B cell (primary cell): Measurements from ENCODE around the gene KLC4. TPM values are rescaled to one million over a fixed set of nuclear protein-coding genes. Genes with fewer than 3 reads are reported as not detected.

Experiments used
- ATAC-seq: fragments of 200-7000 bp; cut with Tn5 transposase; one replicate; pipeline ENCODE4 v1.10.0; 2021; ENCODE audit warnings: low read depth, mild to moderate bottlenecking, moderate number of reproducible peaks, moderate library complexity
- CTCF ChIA-PET: fragments of 350-600 bp; sonication (Branson Sonifier 250); formaldehyde crosslinking; loops from one replicate; lab custom pipeline; 2021; ENCODE audit warnings: antibody characterized with exemption, inconsistent platforms; lab: Charles Lee
- POLR2A ChIA-PET: fragments of 350-600 bp; sonication (Branson Sonifier 250); formaldehyde crosslinking; loops from one replicate; lab custom pipeline; 2021; ENCODE audit warnings: antibody characterized with exemption; lab: Charles Lee
- DNase-seq: peaks from one replicate; pipeline ENCODE4 v3.0.0; 2013
- H2AFZ ChIP-seq: 2 replicates; pipeline ENCODE4 v1.6.1; 2012; ENCODE audit warnings: mild to moderate bottlenecking, low read depth, low read length; ENCODE audit not compliant: insufficient read depth, poor library complexity, severe bottlenecking
- H3K27ac ChIP-seq, 2 donors: 1 replicate in 1 of 2; 2 replicates in 1 of 2; pipeline ENCODE4 v1.5.1; 2012 to 2013; ENCODE audit warnings: low read length in 2 of 2, mild to moderate bottlenecking in 2 of 2, moderate library complexity in 1 of 2
- H3K27me3 ChIP-seq, 4 experiments: fragments of 200-600 bp in 1 of 4; sonication (generic) in 1 of 4; replicated peaks in 1 of 4; 1 replicate in 2 of 4; 2 replicates in 2 of 4; pipeline versions ENCODE4 v1.6.1 to v1.7.0; 2013 to 2016; ENCODE audit warnings: low read length in 3 of 4, mild to moderate bottlenecking in 2 of 4, mixed read lengths in 1 of 4, moderate library complexity in 1 of 4; ENCODE audit not compliant: insufficient read depth in 4 of 4, control insufficient read depth in 3 of 4; ENCODE audit errors: control extremely low read depth in 1 of 4
- H3K36me3 ChIP-seq, 2 experiments: replicated peaks in 1 of 2; 1 replicate in 1 of 2; 2 replicates in 1 of 2; pipeline versions ENCODE4 v1.6.1 to v1.7.1; 2013; ENCODE audit warnings: low read length in 1 of 2; ENCODE audit not compliant: insufficient read depth in 2 of 2, control insufficient read depth in 1 of 2; ENCODE audit errors: control extremely low read depth in 1 of 2, extremely low read depth in 1 of 2
- H3K4me1 ChIP-seq, 2 donors: fragments of 200-600 bp in 1 of 2; sonication (generic) in 1 of 2; 1 replicate in 1 of 2; 2 replicates in 1 of 2; pipeline versions ENCODE4 v1.5.1 to v1.6.1; 2013 to 2017; ENCODE audit warnings: low read length in 2 of 2; ENCODE audit not compliant: control insufficient read depth in 2 of 2, insufficient read depth in 2 of 2
- H3K4me2 ChIP-seq: replicated peaks from 2 replicates; pipeline ENCODE3; 2012; ENCODE audit warnings: mild to moderate bottlenecking, low read depth, low read length; ENCODE audit not compliant: poor library complexity, severe bottlenecking
- H3K4me3 ChIP-seq, 5 experiments: fragments of 200-600 bp in 1 of 5; sonication (generic) in 1 of 5; 1 replicate in 3 of 5; 2 replicates in 2 of 5; pipeline versions ENCODE4 v1.5.1 to v1.7.0; 2011 to 2016; ENCODE audit warnings: low read length in 4 of 5, mild to moderate bottlenecking in 4 of 5, low read depth in 2 of 5, control low read depth in 1 of 5, moderate library complexity in 1 of 5; ENCODE audit not compliant: insufficient read depth in 1 of 5; ENCODE audit errors: control extremely low read depth in 1 of 5, extremely low read depth in 1 of 5
- H3K79me2 ChIP-seq: fragments of 200-600 bp; sonication (generic); one replicate; pipeline ENCODE4 v1.6.0; 2016; ENCODE audit warnings: low read length; ENCODE audit not compliant: control insufficient read depth, insufficient read depth
- H3K9ac ChIP-seq: fragments of 200-600 bp; sonication (generic); 2 replicates; pipeline ENCODE4 v1.6.1; 2017; ENCODE audit warnings: mild to moderate bottlenecking, low read length, moderate library complexity
- H3K9me3 ChIP-seq, 3 donors: one replicate each; pipeline versions ENCODE4 v1.6.1 to v1.7.1; 2013; ENCODE audit warnings: low read length in 2 of 3; ENCODE audit not compliant: control insufficient read depth in 2 of 3, insufficient read depth in 1 of 3; ENCODE audit errors: control extremely low read depth in 1 of 3
- H4K20me1 ChIP-seq: 2 replicates; pipeline ENCODE4 v1.6.0; 2012; ENCODE audit warnings: mild to moderate bottlenecking, low read length; ENCODE audit not compliant: insufficient read depth, control insufficient read depth, poor library complexity, severe bottlenecking
- H3K27ac Mint-ChIP-seq: one replicate; pipeline ENCODE4 v1.8.0; 2021; ENCODE audit warnings: mixed read lengths
- H3K27me3 Mint-ChIP-seq: one replicate; pipeline ENCODE4 v1.8.0; 2021; ENCODE audit warnings: mixed read lengths
- H3K4me1 Mint-ChIP-seq: one replicate; pipeline ENCODE4 v1.8.0; 2021; ENCODE audit warnings: mixed read lengths
- H3K4me3 Mint-ChIP-seq: one replicate; pipeline ENCODE4 v1.8.0; 2021; ENCODE audit warnings: mixed read lengths
- H3K9me3 Mint-ChIP-seq: one replicate; pipeline ENCODE4 v1.8.0; 2022; ENCODE audit warnings: mixed read lengths; ENCODE audit not compliant: insufficient read depth
- CTCF ChIP-seq: fragments of 200-600 bp; IDR thresholded peaks from one replicate; pipeline ENCODE4 v1.8.0; 2022; ENCODE audit warnings: antibody characterized with exemption, mild to moderate bottlenecking
- EZH2 ChIP-seq: IDR thresholded peaks from 2 replicates; pipeline ENCODE4 v1.6.1; 2012; ENCODE audit warnings: borderline replicate concordance, low read depth, mild to moderate bottlenecking, moderate library complexity, low read length; ENCODE audit not compliant: insufficient read depth, poor library complexity, severe bottlenecking
- WGBS: methylation state at CpG from one replicate; pipeline ENCODE4 v1.1.5; 2013; ENCODE audit warnings: missing lambda C conversion rate; ENCODE audit not compliant: insufficient coverage; 5-methylcytosine and 5-hydroxymethylcytosine counted together
- intact Hi-C: fragments of 100-400 bp; cut with micrococcal nuclease; formaldehyde crosslinking; loops from one replicate; pipeline ENCODE4 v1.10.0; 2022
- polyA plus RNA-seq: library from polyadenylated mRNA; depleted of rRNA; stranded (reverse); fragments of >200 nt; gene quantifications from 2 replicates; pipeline ENCODE4 v1.2.3, GENCODE V29; 2012
- total RNA-seq, 2 donors: library from RNA; stranded (reverse); fragments of 120-200 nt in 1 of 2; gene quantifications; 1 replicate in 1 of 2; 2 replicates in 1 of 2; pipeline versions ENCODE4 v1.2.3 to v1.2.4, GENCODE V29; 2013 to 2022

Gene KLC4
- total and polyA plus RNA-seq, 2 donors (not counting 1 experiment from before 2014, with no cell fraction given), result 30.6 to 52.7 TPM

- intact Hi-C loops, result loop anchor here (1.0 to 5.0 kb wide), 11 partner anchors 7 to 615 kb away; partner anchors contain the start of genes ABCC10, CNPY3, CUL7 and GTPBP2
- under 1% methylated on average over 51 of the region's 51 CpGs for WGBS
These were observed 45.5 kb upstream of the KLC4 start, which contains the start of the genes KLHDC3 and MEA1 for GRCh38 chr6:43013843-43014433. Gene KLHDC3, plus strand, starts transcription at chr6:43014249. Its CDS starts 2,944 bp downstream, at chr6:43017193. Gene MEA1, minus strand, starts transcription at chr6:43013946. Its CDS starts 133 bp downstream, at chr6:43013813.

More at GRCh38 chr6:43013843-43014433, 45.5 kb upstream of the KLC4 start, which contains the start of the genes KLHDC3 and MEA1:
- Histone ChIP-seq H4K20me1 (peaks cover 40% of the 10 kb centered on the region), H3K4me2 (peak within 1 kb of the TSS; percentile 89), H3K36me3 (peaks cover 0 to 44% of the 10 kb centered on the region in 2 experiments), H3K4me3 (peak within 1 kb of the TSS; percentile 61 to 79 (median 70)), H3K27ac (peak within 1 kb of the TSS; percentile 35 to 69), H2AFZ (peak within 1 kb of the TSS; percentile 91), H3K9me3 (no peaks in the 10 kb centered on the region), H3K79me2 (peaks cover 61% of the 10 kb centered on the region), H3K27me3 (no peaks in the 10 kb centered on the region), H3K9ac (peak within 1 kb of the TSS; percentile 73), H3K4me1 (peaks cover 20 to 23% of the 10 kb centered on the region in 2 donors)
- peak within 1 kb of the TSS; percentile 91 for H3K4me3 Mint-ChIP-seq
- H3K27me3 Mint-ChIP-seq, result no peaks in the 10 kb centered on the region
- CTCF ChIA-PET, result interaction anchor here (0.6 to 1.9 kb wide), 9 partner anchors 30 to 466 kb away, joined by 3 to 6 read pairs (median 5); partner anchors contain the start of genes CNPY3, PPP2R5D and UBR2
- peak; percentile 99 for DNase-seq
- H3K9me3 Mint-ChIP-seq, result no peaks in the 10 kb centered on the region
- POLR2A ChIA-PET, result interaction anchor here (0.6 to 2.5 kb wide), 12 partner anchors 9 to 1097 kb away, joined by 3 to 22 read pairs (median 6); partner anchors contain the start of genes CNPY3, CUL7, KLC4 and MRPL2
- ATAC-seq, result peak; percentile 97
- no peak for TF ChIP-seq EZH2
- no peak for TF ChIP-seq CTCF
- H3K27ac Mint-ChIP-seq, result peak within 1 kb of the TSS; percentile 96
- H3K4me1 Mint-ChIP-seq, result peaks cover 50% of the 10 kb centered on the region
